HepG2 (cell line): ENCODE results near the gene PDIA6. TPM values are rescaled to one million over a fixed set of nuclear protein-coding genes. Genes with fewer than 3 reads are reported as not detected.

ENCODE experiments used
- ADNP ChIP-seq: sonication (generic); formaldehyde crosslinking; IDR thresholded peaks from 2 replicates; pipeline ENCODE4 v1.4.0; 2020; ENCODE audit warnings: missing genetic modification reagents
- FOXK1 ChIP-seq: sonication (generic); formaldehyde crosslinking; IDR thresholded peaks from 2 replicates; pipeline ENCODE4 v1.4.0; 2020; ENCODE audit warnings: low read depth, missing genetic modification reagents, borderline replicate concordance
- MBD4 ChIP-seq: IDR thresholded peaks from 2 replicates; pipeline ENCODE4 v1.6.1; 2012; ENCODE audit warnings: low read length, inconsistent platforms, borderline replicate concordance
- MTA1 ChIP-seq: sonication (generic); formaldehyde crosslinking; IDR thresholded peaks from 2 replicates; pipeline ENCODE4 v1.4.0; 2020; ENCODE audit warnings: missing genetic modification reagents, mild to moderate bottlenecking, borderline replicate concordance
- NR2F6 ChIP-seq, 2 experiments: IDR thresholded peaks; 2 replicates each; pipeline ENCODE4 v1.6.1; 2016; ENCODE audit warnings: antibody characterized with exemption in 1 of 2, mild to moderate bottlenecking in 1 of 2
- SMC3 ChIP-seq: IDR thresholded peaks from 2 replicates; pipeline ENCODE4 v1.6.1; 2011; ENCODE audit warnings: low read length, improper control_type of control experiment
- TFDP2 ChIP-seq: sonication (generic); formaldehyde crosslinking; IDR thresholded peaks from 2 replicates; pipeline ENCODE4 v1.4.0; 2020; ENCODE audit warnings: missing genetic modification reagents
- YY1 ChIP-seq: IDR thresholded peaks from 2 replicates; pipeline ENCODE4 v1.6.1; 2011; ENCODE audit warnings: low read length, low read depth, moderate library complexity, mild to moderate bottlenecking; ENCODE audit not compliant: insufficient read depth, insufficient replicate concordance
- ZBTB33 ChIP-seq: sonication (generic); formaldehyde crosslinking; IDR thresholded peaks from 2 replicates; pipeline ENCODE4 v1.4.0; 2020; ENCODE audit warnings: missing genetic modification reagents
- ZNF331 ChIP-seq: sonication (generic); formaldehyde crosslinking; IDR thresholded peaks from 2 replicates; pipeline ENCODE4 v1.4.0; 2020; ENCODE audit warnings: missing genetic modification reagents
- polyA plus RNA-seq, 8 experiments: library from polyadenylated mRNA; depleted of rRNA in 3 of 8; stranded (reverse) in 7 of 8; unstranded in 1 of 8; fragments of >200 nt; fragmentation: Illumina TruSeq in 4 of 8; extraction: Trizol in 4 of 8; gene quantifications; 2 replicates each; pipeline versions ENCODE4 v1.2.1 to v1.2.3, GENCODE V29; 2011 to 2016; ENCODE audit warnings: low read depth in 4 of 8, missing spikeins in 1 of 8, mixed read lengths in 1 of 8; ENCODE audit not compliant: insufficient read depth in 1 of 8
- total RNA-seq, 5 experiments: library from RNA; depleted of rRNA; stranded (reverse); fragments of >200 nt; fragmentation: Illumina TruSeq; extraction: Trizol; gene quantifications; 2 replicates each; pipeline ENCODE4 v1.2.3, GENCODE V29; 2016; ENCODE audit warnings: low read depth in 1 of 5
- TF ChIP-seq, protein P1 (sequence below), 2 experiments: fragments of 450-650 bp in 1 of 2; sonication (generic) in 1 of 2; formaldehyde crosslinking in 1 of 2; IDR thresholded peaks; 2 replicates each; pipeline versions ENCODE4 v1.6.1 to v1.8.0; 2016 to 2022; ENCODE audit warnings: antibody characterized with exemption in 1 of 2, mild to moderate bottlenecking in 1 of 2, missing genetic modification reagents in 1 of 2
- TF ChIP-seq, protein P2 (sequence below): IDR thresholded peaks from 2 replicates; pipeline ENCODE4 v1.6.1; 2012; ENCODE audit warnings: inconsistent platforms

Gene PDIA6
- total and polyA plus RNA-seq, 2 of the 13 experiments (the other 11 are each of a cell fraction or from before 2014, with no cell fraction given): 586 to 642 TPM

GRCh38 chr2:10832203-10832936 lies 19.8 kb upstream of the PDIA6 start (continued):
- TF ChIP-seq, protein P1, sequence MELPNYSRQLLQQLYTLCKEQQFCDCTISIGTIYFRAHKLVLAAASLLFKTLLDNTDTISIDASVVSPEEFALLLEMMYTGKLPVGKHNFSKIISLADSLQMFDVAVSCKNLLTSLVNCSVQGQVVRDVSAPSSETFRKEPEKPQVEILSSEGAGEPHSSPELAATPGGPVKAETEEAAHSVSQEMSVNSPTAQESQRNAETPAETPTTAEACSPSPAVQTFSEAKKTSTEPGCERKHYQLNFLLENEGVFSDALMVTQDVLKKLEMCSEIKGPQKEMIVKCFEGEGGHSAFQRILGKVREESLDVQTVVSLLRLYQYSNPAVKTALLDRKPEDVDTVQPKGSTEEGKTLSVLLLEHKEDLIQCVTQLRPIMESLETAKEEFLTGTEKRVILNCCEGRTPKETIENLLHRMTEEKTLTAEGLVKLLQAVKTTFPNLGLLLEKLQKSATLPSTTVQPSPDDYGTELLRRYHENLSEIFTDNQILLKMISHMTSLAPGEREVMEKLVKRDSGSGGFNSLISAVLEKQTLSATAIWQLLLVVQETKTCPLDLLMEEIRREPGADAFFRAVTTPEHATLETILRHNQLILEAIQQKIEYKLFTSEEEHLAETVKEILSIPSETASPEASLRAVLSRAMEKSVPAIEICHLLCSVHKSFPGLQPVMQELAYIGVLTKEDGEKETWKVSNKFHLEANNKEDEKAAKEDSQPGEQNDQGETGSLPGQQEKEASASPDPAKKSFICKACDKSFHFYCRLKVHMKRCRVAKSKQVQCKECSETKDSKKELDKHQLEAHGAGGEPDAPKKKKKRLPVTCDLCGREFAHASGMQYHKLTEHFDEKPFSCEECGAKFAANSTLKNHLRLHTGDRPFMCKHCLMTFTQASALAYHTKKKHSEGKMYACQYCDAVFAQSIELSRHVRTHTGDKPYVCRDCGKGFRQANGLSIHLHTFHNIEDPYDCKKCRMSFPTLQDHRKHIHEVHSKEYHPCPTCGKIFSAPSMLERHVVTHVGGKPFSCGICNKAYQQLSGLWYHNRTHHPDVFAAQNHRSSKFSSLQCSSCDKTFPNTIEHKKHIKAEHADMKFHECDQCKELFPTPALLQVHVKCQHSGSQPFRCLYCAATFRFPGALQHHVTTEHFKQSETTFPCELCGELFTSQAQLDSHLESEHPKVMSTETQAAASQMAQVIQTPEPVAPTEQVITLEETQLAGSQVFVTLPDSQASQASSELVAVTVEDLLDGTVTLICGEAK (IDR thresholded peaks at IDR 0.05): no peak
- TF ChIP-seq, protein P1 (CRISPR knock-in tag; IDR thresholded peaks at IDR 0.05): no peak
- TF ChIP-seq MBD4 (no peak), MTA1 (CRISPR knock-in tag) (peak; percentile 58; the same call in 1 of the 2 replicates), TFDP2 (CRISPR knock-in tag) (peak; percentile 45; the same call in 1 of the 2 replicates), SMC3 (peak; percentile 69), YY1 (peak; percentile 29), ZNF331 (CRISPR knock-in tag) (0 out of 2 replicates have a peak, but pooled peaks have one; percentile 41), ADNP (no peak), ZBTB33 (CRISPR knock-in tag) (peak; percentile 31; the same call in 1 of the 2 replicates), FOXK1 (CRISPR knock-in tag) (peak; percentile 24; the same call in 1 of the 2 replicates), NR2F6 (IDR thresholded peaks at IDR 0.05) (no peak), NR2F6 (CRISPR knock-in tag; IDR thresholded peaks at IDR 0.05) (0 out of 2 replicates have a peak, but pooled peaks have one; percentile 9)
- TF ChIP-seq, protein P2, sequence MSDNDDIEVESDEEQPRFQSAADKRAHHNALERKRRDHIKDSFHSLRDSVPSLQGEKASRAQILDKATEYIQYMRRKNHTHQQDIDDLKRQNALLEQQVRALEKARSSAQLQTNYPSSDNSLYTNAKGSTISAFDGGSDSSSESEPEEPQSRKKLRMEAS: peak; percentile 63; the same call in 1 of the 2 replicates
